Vagina (tissue), 2 donors: ENCODE measurements around the gene PON3. TPM values are rescaled to one million over a fixed set of nuclear protein-coding genes. Genes with fewer than 3 reads are reported as not detected.

Experiments
- DNase-seq, 2 donors: peaks; one replicate each; pipeline ENCODE4 v3.0.0-alpha.2; 2017; ENCODE audit errors: extremely low spot score in 2 of 2
- H3K27ac ChIP-seq: fragments of 200-600 bp; sonication (generic); one replicate; pipeline ENCODE4 v1.5.1; 2019
- H3K27me3 ChIP-seq: fragments of 200-600 bp; sonication (generic); one replicate; pipeline ENCODE4 v1.5.1; 2019
- H3K36me3 ChIP-seq, 2 donors: fragments of 200-600 bp; sonication (generic); one replicate each; pipeline ENCODE4 v1.5.1; 2017 to 2019
- H3K4me1 ChIP-seq: fragments of 200-600 bp; sonication (generic); one replicate; pipeline ENCODE4 v1.5.1; 2019
- H3K4me3 ChIP-seq, 2 donors: fragments of 200-600 bp; sonication (generic); 1 replicate in 1 of 2; 2 replicates in 1 of 2; pipeline ENCODE4 v1.5.1; 2016 to 2019
- H3K9me3 ChIP-seq: fragments of 200-600 bp; sonication (generic); one replicate; pipeline ENCODE4 v1.5.1; 2019
- CTCF ChIP-seq, 3 experiments: fragments of 450-650 bp in 2 of 3; fragments of 200-600 bp in 1 of 3; sonication (generic) in 1 of 3; IDR thresholded peaks; one replicate each; pipeline ENCODE4 v1.5.1; 2017 to 2019; ENCODE audit warnings: antibody characterized with exemption in 3 of 3, mild to moderate bottlenecking in 2 of 3, moderate library complexity in 2 of 3
- POLR2A ChIP-seq, 2 donors: fragments of 450-650 bp; IDR thresholded peaks; one replicate each; pipeline ENCODE4 v1.6.1; 2017; ENCODE audit warnings: antibody characterized with exemption in 2 of 2, mild to moderate bottlenecking in 2 of 2, moderate library complexity in 2 of 2
- POLR2AphosphoS5 ChIP-seq, 2 donors: sonication (generic); formaldehyde crosslinking; IDR thresholded peaks; one replicate each; pipeline ENCODE4 v1.9.0; 2017; ENCODE audit warnings: antibody characterized with exemption in 2 of 2, mild to moderate bottlenecking in 2 of 2, low read depth in 1 of 2; ENCODE audit not compliant: insufficient read depth in 1 of 2
- intact Hi-C: fragments of 100-400 bp; cut with DNase I; formaldehyde crosslinking; loops from one replicate; pipeline ENCODE4 v1.15.1; 2023
- total RNA-seq: library from RNA; depleted of rRNA; stranded (reverse); fragments of >200 nt; gene quantifications from one replicate; pipeline ENCODE4 v1.2.3, GENCODE V29; 2016

PON3 gene
- total RNA-seq, 1 donor from 2014 or later, result 3.9 TPM

GRCh38 chr7:95318501-95319100 is 77.6 kb downstream of the PON3 start:
- TF ChIP-seq CTCF (IDR thresholded peaks at IDR 0.05), result no peak
- TF ChIP-seq POLR2A (IDR thresholded peaks at IDR 0.05), result no peak
- no peak for TF ChIP-seq POLR2AphosphoS5 (IDR thresholded peaks at IDR 0.05; ENCODE audit: insufficient read depth in 1 of 2, low read depth in 1 of 2)
- no peaks in the 10 kb centered on the region for H3K4me1 ChIP-seq
- no peaks in the 10 kb centered on the region for H3K27me3 ChIP-seq
- no peak for DNase-seq
- H3K9me3 ChIP-seq, result no peaks in the 10 kb centered on the region
- intact Hi-C loops, result no loop called here
- H3K27ac ChIP-seq, result no peak overlapping the region
- H3K4me3 ChIP-seq, result no peak overlapping the region
- no peaks in the 10 kb centered on the region for H3K36me3 ChIP-seq

DNA sequence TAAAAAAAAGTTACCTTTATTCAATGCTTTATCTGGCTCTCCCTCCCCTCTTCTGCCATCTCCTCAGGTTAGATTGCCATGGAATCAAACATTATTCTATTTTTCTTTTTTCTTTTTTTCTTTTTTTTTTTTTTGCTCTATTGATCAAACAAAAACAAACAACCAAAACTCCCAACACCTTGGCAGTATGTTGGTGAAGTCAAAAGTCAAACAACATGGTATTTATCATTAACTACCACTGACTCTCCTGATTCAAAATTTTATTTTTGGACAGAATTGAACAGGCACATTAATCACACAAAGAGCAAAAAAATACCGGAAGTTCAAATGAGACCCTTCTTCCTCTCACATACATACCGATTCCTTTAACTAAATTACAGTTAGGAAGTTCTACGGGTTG is 78.2 kb downstream of the PON3 start:
- TF ChIP-seq POLR2AphosphoS5 (IDR thresholded peaks at IDR 0.05; ENCODE audit: insufficient read depth in 1 of 2, low read depth in 1 of 2) (no peak), CTCF (IDR thresholded peaks at IDR 0.05) (no peak), POLR2A (IDR thresholded peaks at IDR 0.05) (no peak)
- intact Hi-C loops, result no loop called here
- H3K4me3 ChIP-seq, result no peak overlapping the region
- no peaks in the 10 kb centered on the region for H3K9me3 ChIP-seq
- no peak overlapping the region for H3K27ac ChIP-seq
- no peaks in the 10 kb centered on the region for H3K4me1 ChIP-seq
- H3K27me3 ChIP-seq, result no peaks in the 10 kb centered on the region
- DNase-seq, result no peak
- H3K36me3 ChIP-seq, result no peaks in the 10 kb centered on the region

DNA sequence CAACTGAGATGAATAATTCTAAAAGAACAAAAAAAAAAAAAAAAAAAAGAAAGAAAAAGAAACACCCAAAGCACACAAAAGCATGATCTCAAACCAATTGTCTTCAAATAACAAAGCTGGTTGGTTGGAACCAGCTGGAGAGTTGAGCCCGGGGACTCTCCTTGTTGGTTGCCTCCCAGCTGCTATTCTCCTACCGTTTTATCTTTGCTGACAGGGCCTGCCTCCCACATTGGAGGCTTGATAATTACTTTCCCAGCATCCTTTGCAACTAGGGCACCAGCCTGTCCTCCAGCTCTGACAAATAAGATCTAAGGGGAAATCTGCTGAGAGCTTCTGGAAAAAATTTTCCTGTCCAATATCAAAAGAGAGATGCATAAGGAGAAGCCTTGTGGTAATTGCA is 78.6 kb downstream of the PON3 start:
- no peak overlapping the region for H3K27ac ChIP-seq
- no peaks in the 10 kb centered on the region for H3K36me3 ChIP-seq
- no peaks in the 10 kb centered on the region for H3K9me3 ChIP-seq
- no peak for TF ChIP-seq POLR2A (IDR thresholded peaks at IDR 0.05)
- no peak for TF ChIP-seq POLR2AphosphoS5 (IDR thresholded peaks at IDR 0.05; ENCODE audit: insufficient read depth in 1 of 2, low read depth in 1 of 2)
- TF ChIP-seq CTCF (IDR thresholded peaks at IDR 0.05), result no peak
- H3K4me1 ChIP-seq, result no peaks in the 10 kb centered on the region
- H3K27me3 ChIP-seq, result no peaks in the 10 kb centered on the region
- no peak overlapping the region for H3K4me3 ChIP-seq
- DNase-seq, result no peak
- intact Hi-C loops, result no loop called here

DNA sequence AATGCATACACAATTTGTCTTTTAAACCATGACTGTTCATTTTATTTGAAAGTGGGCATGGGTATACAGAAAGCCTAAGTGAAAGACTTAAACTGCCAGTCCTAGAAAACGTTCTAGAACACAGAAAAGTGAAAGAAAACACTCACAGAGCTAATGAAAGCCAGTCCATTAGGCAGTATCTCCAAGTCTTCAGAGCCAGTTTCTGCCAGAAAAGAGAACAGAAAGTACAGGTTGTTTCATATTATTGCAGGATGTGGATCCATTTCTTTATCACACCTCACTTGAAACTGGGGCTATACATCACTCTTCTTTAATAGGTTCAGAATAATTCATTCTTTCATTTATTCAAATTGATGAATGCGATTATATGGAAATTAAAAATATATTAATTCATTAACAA is 79.6 kb downstream of the PON3 start:
- H3K4me3 ChIP-seq, result no peak overlapping the region
- no peaks in the 10 kb centered on the region for H3K27me3 ChIP-seq
- no peak for DNase-seq
- H3K27ac ChIP-seq, result no peak overlapping the region
- no peaks in the 10 kb centered on the region for H3K4me1 ChIP-seq
- TF ChIP-seq CTCF (IDR thresholded peaks at IDR 0.05) (no peak), POLR2A (IDR thresholded peaks at IDR 0.05) (no peak), POLR2AphosphoS5 (IDR thresholded peaks at IDR 0.05; ENCODE audit: insufficient read depth in 1 of 2, low read depth in 1 of 2) (no peak)
- intact Hi-C loops, result no loop called here
- no peaks in the 10 kb centered on the region for H3K36me3 ChIP-seq
- no peaks in the 10 kb centered on the region for H3K9me3 ChIP-seq

DNA sequence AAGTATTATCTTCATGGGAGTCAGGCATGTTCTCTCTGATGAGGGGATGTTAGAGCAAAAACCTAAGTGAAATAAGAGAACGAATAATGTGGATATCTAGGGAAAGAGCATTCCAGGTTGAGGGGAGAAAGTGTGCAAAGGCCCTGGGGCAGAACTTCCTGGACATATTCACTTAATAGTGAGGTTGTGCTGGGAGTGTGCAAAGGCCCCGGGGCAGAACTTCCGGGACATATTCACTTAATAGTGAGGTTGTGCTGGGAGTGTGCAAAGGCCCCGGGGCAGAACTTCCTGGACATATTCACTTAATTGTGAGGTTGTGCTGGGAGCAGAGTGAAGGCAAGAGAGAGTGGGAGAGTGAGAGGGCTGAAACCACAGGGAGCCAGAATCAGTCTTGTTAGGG is 83.6 kb downstream of the PON3 start:
- Histone ChIP-seq H3K4me1 (no peaks in the 10 kb centered on the region), H3K36me3 (no peaks in the 10 kb centered on the region), H3K9me3 (no peaks in the 10 kb centered on the region), H3K4me3 (no peak overlapping the region), H3K27ac (no peak overlapping the region), H3K27me3 (no peaks in the 10 kb centered on the region)
- no peak for TF ChIP-seq CTCF (IDR thresholded peaks at IDR 0.05)
- TF ChIP-seq POLR2A (IDR thresholded peaks at IDR 0.05), result no peak
- TF ChIP-seq POLR2AphosphoS5 (IDR thresholded peaks at IDR 0.05; ENCODE audit: insufficient read depth in 1 of 2, low read depth in 1 of 2), result no peak
- intact Hi-C loops, result no loop called here
- DNase-seq, result no peak
